ENCODE data around the gene NELFB. TPM values are rescaled to one million over a fixed set of nuclear protein-coding genes. Genes with fewer than 3 reads are reported as not detected.

Gene NELFB
- total RNA-seq, 3 donors from 2014 or later, result 32.6 to 39.2 (median 38.7) TPM

DNA sequence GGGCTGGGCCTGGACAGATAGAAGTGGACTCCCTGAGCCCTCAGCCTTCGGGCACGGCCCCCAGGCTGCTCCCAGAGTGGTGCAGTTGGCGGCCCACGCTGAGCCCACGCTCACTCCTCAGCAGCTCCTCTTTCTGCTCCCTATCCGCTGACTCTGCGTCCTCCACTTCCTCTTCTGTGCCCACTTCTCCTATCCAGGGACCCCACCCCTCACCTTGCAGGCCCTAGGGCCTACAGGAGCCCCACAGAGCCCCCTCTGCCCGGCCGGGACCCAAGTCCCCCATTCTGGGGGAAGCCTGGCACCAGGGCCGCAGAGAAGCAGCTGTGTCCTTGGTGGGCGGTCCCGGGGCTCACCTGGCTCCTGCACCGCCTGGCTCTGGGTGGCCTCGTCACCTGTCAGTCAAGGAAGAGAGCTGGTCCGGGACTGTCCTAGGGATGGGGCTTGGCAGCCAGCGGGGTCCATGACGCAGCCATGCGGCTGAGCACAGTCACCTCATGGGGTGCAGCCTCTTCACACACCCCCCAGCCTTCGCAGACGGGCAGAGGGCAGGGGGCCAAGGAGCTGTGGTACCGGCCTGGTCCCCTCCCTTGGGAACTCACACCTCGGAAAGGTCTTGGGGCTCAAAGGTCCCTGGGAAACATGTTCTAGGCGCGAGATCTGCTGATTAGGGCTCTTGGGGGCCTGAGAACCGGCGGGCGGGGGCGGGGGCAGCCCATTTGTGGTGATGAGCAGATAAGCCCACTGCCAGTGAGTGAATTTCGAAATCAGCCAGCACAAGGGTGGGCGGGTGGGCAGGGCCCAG is 52.3 kb downstream of the NELFB start:
- peaks cover 14 to 35% of the 10 kb centered on the region in 2 donors for H3K4me1 ChIP-seq
- H3K27ac ChIP-seq, result peak overlapping the region in 1 of 2 donors; percentile 93
- H3K4me3 ChIP-seq, result peak overlapping the region in 2 of 3 donors; percentile 5 to 56
- intact Hi-C loops (cut with DNase I; ENCODE audit: low total_unique reads), result no loop called here
- H3K27me3 ChIP-seq, result peaks cover 0 to 2% of the 10 kb centered on the region in 2 donors
- no peaks in the 10 kb centered on the region for H3K36me3 ChIP-seq
- H3K9me3 ChIP-seq, result no peaks in the 10 kb centered on the region
- DNase-seq (ENCODE audit: low spot score in 2 of 2), result peak in 1 of 2 donors; percentile 67
- no peak for TF ChIP-seq POLR2AphosphoS5 (IDR thresholded peaks at IDR 0.05)
- TF ChIP-seq, protein P1, sequence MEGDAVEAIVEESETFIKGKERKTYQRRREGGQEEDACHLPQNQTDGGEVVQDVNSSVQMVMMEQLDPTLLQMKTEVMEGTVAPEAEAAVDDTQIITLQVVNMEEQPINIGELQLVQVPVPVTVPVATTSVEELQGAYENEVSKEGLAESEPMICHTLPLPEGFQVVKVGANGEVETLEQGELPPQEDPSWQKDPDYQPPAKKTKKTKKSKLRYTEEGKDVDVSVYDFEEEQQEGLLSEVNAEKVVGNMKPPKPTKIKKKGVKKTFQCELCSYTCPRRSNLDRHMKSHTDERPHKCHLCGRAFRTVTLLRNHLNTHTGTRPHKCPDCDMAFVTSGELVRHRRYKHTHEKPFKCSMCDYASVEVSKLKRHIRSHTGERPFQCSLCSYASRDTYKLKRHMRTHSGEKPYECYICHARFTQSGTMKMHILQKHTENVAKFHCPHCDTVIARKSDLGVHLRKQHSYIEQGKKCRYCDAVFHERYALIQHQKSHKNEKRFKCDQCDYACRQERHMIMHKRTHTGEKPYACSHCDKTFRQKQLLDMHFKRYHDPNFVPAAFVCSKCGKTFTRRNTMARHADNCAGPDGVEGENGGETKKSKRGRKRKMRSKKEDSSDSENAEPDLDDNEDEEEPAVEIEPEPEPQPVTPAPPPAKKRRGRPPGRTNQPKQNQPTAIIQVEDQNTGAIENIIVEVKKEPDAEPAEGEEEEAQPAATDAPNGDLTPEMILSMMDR (IDR thresholded peaks at IDR 0.05), result no peak
- no peak for TF ChIP-seq POLR2A (IDR thresholded peaks at IDR 0.05)

DNA sequence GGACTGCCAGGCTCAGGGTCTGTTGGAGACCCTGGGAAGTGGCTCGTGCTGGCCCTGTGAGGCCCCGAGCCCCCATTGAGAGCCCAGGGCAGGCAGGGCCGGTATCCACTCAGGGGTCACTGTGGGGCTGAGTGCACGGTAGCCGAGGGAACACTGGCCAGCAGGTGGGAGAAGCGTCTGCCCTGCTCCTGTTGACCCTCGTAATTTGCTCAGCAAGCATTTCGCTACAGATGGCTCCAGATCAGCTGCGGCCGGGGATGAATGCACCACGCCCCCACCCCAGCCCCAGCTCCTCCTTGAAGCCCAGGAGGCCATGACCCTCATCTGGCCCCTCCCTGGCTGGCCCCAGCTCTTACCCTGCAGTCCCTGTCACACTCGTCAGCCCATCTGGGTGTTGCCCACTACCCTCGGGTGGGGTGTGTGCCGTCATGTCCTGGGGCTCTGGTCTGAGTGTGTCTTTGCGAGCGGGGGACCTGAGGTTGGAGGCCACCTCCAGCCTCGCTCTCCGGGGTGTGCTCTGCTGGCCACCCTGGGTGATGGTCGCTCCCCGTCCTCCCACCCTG is 53.0 kb downstream of the NELFB start:
- H3K4me1 ChIP-seq, result peaks cover 9 to 35% of the 10 kb centered on the region in 2 donors
- H3K27ac ChIP-seq, result no peak overlapping the region
- TF ChIP-seq POLR2AphosphoS5 (IDR thresholded peaks at IDR 0.05), result no peak
- TF ChIP-seq, protein P1 (IDR thresholded peaks at IDR 0.05), result no peak
- TF ChIP-seq POLR2A (IDR thresholded peaks at IDR 0.05), result no peak
- peak in 1 of 2 donors; percentile 46 for DNase-seq (ENCODE audit: low spot score in 2 of 2)
- intact Hi-C loops (cut with DNase I; ENCODE audit: low total_unique reads), result no loop called here
- no peaks in the 10 kb centered on the region for H3K9me3 ChIP-seq
- H3K36me3 ChIP-seq, result no peaks in the 10 kb centered on the region
- H3K27me3 ChIP-seq, result no peaks in the 10 kb centered on the region
- no peak overlapping the region for H3K4me3 ChIP-seq

DNA sequence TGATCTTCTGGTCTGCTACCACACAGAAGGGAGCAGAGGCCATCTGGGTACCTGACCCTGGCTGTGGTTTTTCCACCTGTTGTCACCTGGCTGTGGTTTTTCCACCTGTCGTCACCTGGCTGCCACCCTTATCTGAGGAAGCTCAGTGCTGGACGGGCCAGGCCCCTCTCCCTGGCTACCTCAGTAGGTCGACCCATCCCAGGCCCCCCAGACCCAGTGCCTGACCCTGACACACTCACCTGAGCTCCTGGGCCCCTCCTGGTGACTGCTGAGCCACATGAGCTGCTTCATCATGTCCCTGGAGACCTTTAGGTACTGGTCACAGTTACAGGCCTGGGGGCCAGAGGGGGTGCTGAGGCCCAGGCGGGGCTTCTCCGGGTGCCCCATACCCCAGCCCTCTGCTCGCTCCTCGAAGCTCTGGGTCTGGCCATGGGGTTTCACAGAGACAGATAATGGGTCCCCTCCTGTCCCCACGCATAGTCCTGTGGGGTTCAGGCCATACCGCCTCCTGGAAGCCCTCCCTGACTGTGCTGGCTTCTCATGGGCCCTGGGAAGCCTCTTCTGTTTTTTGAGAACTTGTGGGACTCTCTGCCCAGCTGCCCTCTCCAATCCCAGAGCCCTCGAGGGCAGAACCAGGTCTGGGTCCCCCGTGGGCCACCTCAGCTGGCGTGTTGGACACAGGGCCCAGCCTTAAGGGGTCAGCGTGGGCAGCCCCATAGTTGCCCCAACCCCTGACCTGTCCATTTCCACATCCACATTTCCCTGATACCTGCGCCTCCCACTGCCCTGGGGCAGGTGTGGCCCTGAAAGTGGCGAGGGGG is 54.5 kb downstream of the NELFB start:
- Histone ChIP-seq H3K4me3 (no peak overlapping the region), H3K27me3 (no peaks in the 10 kb centered on the region), H3K9me3 (no peaks in the 10 kb centered on the region), H3K27ac (no peak overlapping the region), H3K4me1 (peaks cover 9 to 36% of the 10 kb centered on the region in 2 donors), H3K36me3 (no peaks in the 10 kb centered on the region)
- intact Hi-C loops (cut with DNase I; ENCODE audit: low total_unique reads), result no loop called here
- peak in 1 of 2 donors; percentile 39 for DNase-seq (ENCODE audit: low spot score in 2 of 2)
- TF ChIP-seq, protein P1 (IDR thresholded peaks at IDR 0.05), result no peak
- TF ChIP-seq POLR2AphosphoS5 (IDR thresholded peaks at IDR 0.05) (no peak), POLR2A (IDR thresholded peaks at IDR 0.05) (no peak)

DNA sequence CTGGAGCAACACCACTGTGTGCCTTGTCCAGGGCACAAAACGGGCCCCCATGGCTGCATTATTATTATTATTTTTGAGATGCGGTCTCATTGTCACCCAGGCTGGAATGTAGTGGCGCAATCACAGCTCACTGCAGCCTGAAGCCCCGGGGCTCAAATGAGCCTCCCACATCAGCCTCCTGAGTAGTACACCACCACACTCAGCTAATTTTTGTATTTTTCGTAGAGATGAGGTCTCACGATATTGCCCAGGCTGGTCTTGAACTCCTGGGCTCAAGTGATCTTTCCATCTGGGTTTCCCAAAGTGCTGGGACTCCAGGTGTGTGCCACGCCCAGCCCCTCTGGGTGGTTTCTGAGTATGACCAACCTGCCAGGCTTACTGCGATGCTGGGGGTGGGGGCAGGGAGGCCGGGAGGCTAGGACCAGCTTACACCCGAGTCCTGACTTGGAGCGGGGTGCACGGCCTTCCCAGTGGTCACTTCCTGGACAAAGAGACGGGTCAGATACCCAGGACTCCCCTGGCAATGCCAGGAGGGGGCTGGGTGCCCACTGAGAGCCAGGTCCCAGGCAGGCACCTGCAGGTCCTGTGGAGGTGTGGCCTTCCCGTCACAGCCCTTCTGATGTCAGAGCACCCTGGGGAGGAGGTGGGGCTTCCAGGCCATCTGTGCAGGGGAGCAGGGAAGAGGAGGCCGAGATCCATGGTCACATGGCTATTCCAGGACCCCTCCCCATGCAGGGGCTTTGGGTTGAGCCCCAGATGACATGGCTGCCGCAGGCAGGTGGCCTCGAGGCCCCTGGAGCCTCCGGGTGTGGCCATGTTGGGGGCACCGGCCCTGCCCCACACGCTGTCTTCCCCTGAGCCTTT is 55.3 kb downstream of the NELFB start:
- Histone ChIP-seq H3K4me1 (peaks cover 5 to 29% of the 10 kb centered on the region in 2 donors), H3K27ac (peak overlapping the region; percentile 75 to 81), H3K4me3 (no peak overlapping the region), H3K36me3 (no peaks in the 10 kb centered on the region), H3K9me3 (no peaks in the 10 kb centered on the region), H3K27me3 (no peaks in the 10 kb centered on the region)
- TF ChIP-seq, protein P1 (IDR thresholded peaks at IDR 0.05), result no peak
- TF ChIP-seq POLR2AphosphoS5 (IDR thresholded peaks at IDR 0.05) (no peak), POLR2A (IDR thresholded peaks at IDR 0.05) (no peak)
- intact Hi-C loops (cut with DNase I; ENCODE audit: low total_unique reads), result no loop called here
- peak in 1 of 2 donors; percentile 53 for DNase-seq (ENCODE audit: low spot score in 2 of 2)
